Measurements from ENCODE around the gene ANXA1. TPM values are rescaled to one million over a fixed set of nuclear protein-coding genes. Genes with fewer than 3 reads are reported as not detected.

Gene ANXA1
- total and polyA plus RNA-seq, 10 of the 15 experiments (the other 5 are each of a cell fraction or from before 2014, with no cell fraction given): 6.6 to 30.1 (median 12.6) TPM

DNA sequence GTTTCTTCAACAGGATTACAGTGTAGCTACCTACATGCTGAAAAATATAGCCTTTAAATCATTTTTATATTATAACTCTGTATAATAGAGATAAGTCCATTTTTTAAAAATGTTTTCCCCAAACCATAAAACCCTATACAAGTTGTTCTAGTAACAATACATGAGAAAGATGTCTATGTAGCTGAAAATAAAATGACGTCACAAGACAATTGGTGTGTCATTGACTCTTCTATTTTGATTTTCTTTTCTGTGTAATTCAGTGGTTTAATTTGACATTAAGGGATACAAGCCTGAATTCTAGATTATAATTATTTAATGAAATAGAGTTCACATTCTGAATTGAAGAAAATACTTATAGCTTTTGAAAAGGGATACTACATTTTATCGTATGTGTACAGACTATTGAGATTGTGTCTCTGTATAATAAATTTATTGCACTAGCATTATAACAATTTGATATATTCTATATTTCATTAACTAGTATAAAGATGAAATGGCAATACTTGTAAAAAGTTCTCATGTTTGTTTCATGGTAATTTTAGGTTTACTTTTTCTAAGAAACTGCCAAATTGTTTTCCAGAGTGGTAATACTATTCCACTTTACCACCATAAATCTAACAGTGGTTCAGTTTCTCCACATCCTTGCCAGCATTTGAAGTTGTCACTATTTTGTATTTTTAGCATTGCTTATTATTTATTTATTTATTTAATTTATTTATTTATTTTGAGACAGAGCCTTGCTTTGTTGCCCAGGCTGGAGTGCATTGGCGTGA, 18.7 kb downstream of the ANXA1 start:
- Histone ChIP-seq H3K27me3 (replicated peaks in 1 of 2; ENCODE audit: control insufficient read depth in 2 of 2, insufficient read depth in 2 of 2, low read length in 1 of 2) (no peaks in the 10 kb centered on the region; a peak in 1 of 4 replicates), H3K4me3 (no peak overlapping the region), H3K4me2 (ENCODE audit: control insufficient read depth, insufficient read depth) (no peak overlapping the region), H3K4me1 (ENCODE audit: control insufficient read depth, insufficient read depth, low read length) (no peaks in the 10 kb centered on the region), H3K9ac (ENCODE audit: control insufficient read depth, insufficient read depth, low read length) (no peak overlapping the region), H3K27ac (ENCODE audit: control insufficient read depth, insufficient read depth) (no peak overlapping the region), H3K79me2 (ENCODE audit: control insufficient read depth, insufficient read depth, low read length) (no peaks in the 10 kb centered on the region), H2AFZ (ENCODE audit: control insufficient read depth, low read depth, low read length) (no peak overlapping the region), H3K9me3 (replicated peaks; ENCODE audit: control insufficient read depth, insufficient read depth, low read length) (no peaks in the 10 kb centered on the region), H3K36me3 (ENCODE audit: control insufficient read depth in 2 of 2, insufficient read depth in 2 of 2, low read length in 1 of 2) (no peaks in the 10 kb centered on the region), H4K20me1 (ENCODE audit: control insufficient read depth, insufficient read depth) (no peaks in the 10 kb centered on the region)
- intact Hi-C loops (cut with micrococcal nuclease; ENCODE audit: unreplicated experiment) (no loop called here), in situ Hi-C loops (cut with MboI) (no loop called here)
- ATAC-seq (no peak), FAIRE-seq (no peak), DNase-seq (ENCODE audit: low read depth, low spot score) (no peak)
- TF ChIP-seq TCF12 (IDR thresholded peaks at IDR 0.05; ENCODE audit: low read depth, low read length): no peak
- no peak for TF ChIP-seq ZNF274 (IDR thresholded peaks at IDR 0.05; ENCODE audit: insufficient read depth, insufficient read length)
- no peak for TF ChIP-seq NR2F1 (conservative IDR thresholded peaks at IDR 0.05)
- TF ChIP-seq, protein P1, sequence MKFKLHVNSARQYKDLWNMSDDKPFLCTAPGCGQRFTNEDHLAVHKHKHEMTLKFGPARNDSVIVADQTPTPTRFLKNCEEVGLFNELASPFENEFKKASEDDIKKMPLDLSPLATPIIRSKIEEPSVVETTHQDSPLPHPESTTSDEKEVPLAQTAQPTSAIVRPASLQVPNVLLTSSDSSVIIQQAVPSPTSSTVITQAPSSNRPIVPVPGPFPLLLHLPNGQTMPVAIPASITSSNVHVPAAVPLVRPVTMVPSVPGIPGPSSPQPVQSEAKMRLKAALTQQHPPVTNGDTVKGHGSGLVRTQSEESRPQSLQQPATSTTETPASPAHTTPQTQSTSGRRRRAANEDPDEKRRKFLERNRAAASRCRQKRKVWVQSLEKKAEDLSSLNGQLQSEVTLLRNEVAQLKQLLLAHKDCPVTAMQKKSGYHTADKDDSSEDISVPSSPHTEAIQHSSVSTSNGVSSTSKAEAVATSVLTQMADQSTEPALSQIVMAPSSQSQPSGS (IDR thresholded peaks at IDR 0.05; ENCODE audit: low read length): no peak
- no peak for TF ChIP-seq SMC3 (IDR thresholded peaks at IDR 0.05; ENCODE audit: borderline replicate concordance, low read length)
- TF ChIP-seq TAF1 (IDR thresholded peaks at IDR 0.05; ENCODE audit: borderline replicate concordance, low read depth, low read length): no peak
- no peak for TF ChIP-seq NRF1 (conservative IDR thresholded peaks at IDR 0.05; ENCODE audit: low read depth, low read length)
- no peak for TF ChIP-seq IKZF1 (conservative IDR thresholded peaks at IDR 0.05)
- TF ChIP-seq DPF2 (IDR thresholded peaks at IDR 0.05): no peak
- TF ChIP-seq FOXM1 (IDR thresholded peaks at IDR 0.05; ENCODE audit: low read depth, low read length): no peak
- no peak for TF ChIP-seq CBX5 (IDR thresholded peaks at IDR 0.05; ENCODE audit: low read depth)
- ChIA-PET SMC1A (ENCODE audit: uncharacterized antibody, unreplicated experiment) (interaction anchor here (0.8 to 3.1 kb wide), 3 partner anchors 11 to 63 kb away, joined by 3 to 26 read pairs (median 3); no protein-coding TSS in a partner anchor), CTCF (interaction anchor here (0.7 to 4.8 kb wide), 4 partner anchors 12 to 1780 kb away, joined by 3 to 27 read pairs (median 10); no protein-coding TSS in a partner anchor), RAD21 (ENCODE audit: unreplicated experiment) (interaction anchor here (1.2 kb wide), 1 partner anchor 9 kb away, joined by 3 read pairs; no protein-coding TSS in a partner anchor), POLR2A (no interaction called here)
- WGBS (ENCODE audit: insufficient coverage, insufficient replicate concordance, low lambda C conversion rate, missing lambda C conversion rate): 79% methylated on average over 3 of the region's 3 CpGs
- BruUV-seq (replicated peaks): no TSS peak

Measured in GM12878 (cell line).